GM23338 (cell line): Measurements from ENCODE around the gene ZNF33B. TPM values are rescaled to one million over a fixed set of nuclear protein-coding genes. Genes with fewer than 3 reads are reported as not detected.

Experiments used
- ATAC-seq: fragments of 200-7000 bp; cut with Tn5 transposase; 3 replicates; pipeline ENCODE4 v1.9.1; 2020
- DNase-seq: peaks from one replicate; pipeline ENCODE4 v3.0.0-alpha.2; 2015; ENCODE audit warnings: low spot score
- H2AFZ ChIP-seq: fragments of 200-600 bp; sonication (generic); 2 replicates; pipeline ENCODE4 v1.8.0; 2016; ENCODE audit warnings: antibody characterized with exemption, mild to moderate bottlenecking, moderate library complexity
- H3F3A ChIP-seq: fragments of 200-600 bp; sonication (generic); replicated peaks from 2 replicates; pipeline ENCODE4 v1.8.0; 2017; ENCODE audit warnings: antibody characterized with exemption, mixed run types, low read depth
- H3K27ac ChIP-seq: fragments of 200-600 bp; sonication (generic); 2 replicates; pipeline ENCODE4 v1.6.1; 2016; ENCODE audit warnings: low read depth
- H3K27me3 ChIP-seq: fragments of 200-600 bp; sonication (generic); 2 replicates; pipeline ENCODE4 v1.8.0; 2016; ENCODE audit warnings: mild to moderate bottlenecking, mixed run types, moderate library complexity; ENCODE audit not compliant: insufficient read depth
- H3K36me3 ChIP-seq: fragments of 200-600 bp; sonication (generic); 2 replicates; pipeline ENCODE4 v1.8.0; 2016; ENCODE audit warnings: mild to moderate bottlenecking; ENCODE audit not compliant: insufficient read depth
- H3K4me1 ChIP-seq: fragments of 200-600 bp; sonication (generic); 2 replicates; pipeline ENCODE4 v1.8.0; 2016; ENCODE audit warnings: mild to moderate bottlenecking, moderate library complexity; ENCODE audit not compliant: insufficient read depth
- H3K4me2 ChIP-seq: fragments of 200-600 bp; sonication (generic); 2 replicates; pipeline ENCODE4 v1.7.1; 2017; ENCODE audit warnings: mixed run types
- H3K4me3 ChIP-seq: fragments of 200-600 bp; sonication (generic); 2 replicates; pipeline ENCODE4 v1.6.1; 2016; ENCODE audit warnings: mixed run types
- H3K79me2 ChIP-seq: fragments of 200-600 bp; sonication (generic); replicated peaks from 2 replicates; pipeline ENCODE4 v1.8.0; 2017; ENCODE audit warnings: mild to moderate bottlenecking; ENCODE audit not compliant: insufficient read depth
- H3K9me2 ChIP-seq: fragments of 200-600 bp; sonication (generic); 2 replicates; pipeline ENCODE4 v1.8.0; 2017; ENCODE audit not compliant: insufficient read depth
- H4K20me1 ChIP-seq: fragments of 200-600 bp; sonication (generic); replicated peaks from 2 replicates; pipeline ENCODE4 v1.8.0; 2017; ENCODE audit warnings: mild to moderate bottlenecking; ENCODE audit not compliant: insufficient read depth
- H3K27ac Mint-ChIP-seq: 2 replicates; pipeline ENCODE4 v1.8.0; 2020; ENCODE audit warnings: inconsistent platforms, mild to moderate bottlenecking, moderate library complexity, mixed read lengths
- H3K27me3 Mint-ChIP-seq: 3 replicates; pipeline ENCODE4 v1.8.0; 2022; ENCODE audit warnings: low read depth, mild to moderate bottlenecking, moderate library complexity, mixed read lengths, inconsistent platforms; ENCODE audit not compliant: insufficient read depth, poor library complexity
- H3K36me3 Mint-ChIP-seq: 3 replicates; pipeline ENCODE4 v1.8.0; 2021; ENCODE audit warnings: low read depth, mild to moderate bottlenecking, inconsistent platforms, moderate library complexity, mixed read lengths
- H3K4me1 Mint-ChIP-seq: 3 replicates; pipeline ENCODE4 v1.8.0; 2020; ENCODE audit warnings: mild to moderate bottlenecking, inconsistent platforms, mixed read lengths
- H3K4me3 Mint-ChIP-seq: 3 replicates; pipeline ENCODE4 v1.8.0; 2021; ENCODE audit warnings: moderate library complexity, mild to moderate bottlenecking, inconsistent platforms, mixed read lengths
- H3K9me3 Mint-ChIP-seq: 3 replicates; pipeline ENCODE4 v1.8.0; 2020; ENCODE audit warnings: moderate library complexity, mild to moderate bottlenecking, inconsistent platforms, mixed read lengths
- CREB1 ChIP-seq: fragments of 250-450 bp; sonication (Bioruptor Pico); IDR thresholded peaks from 2 replicates; pipeline ENCODE4 v1.5.0; 2020; ENCODE audit warnings: low read depth, mild to moderate bottlenecking, moderate library complexity
- EZH2 ChIP-seq: fragments of 200-600 bp; sonication (generic); IDR thresholded peaks from one replicate; pipeline ENCODE4 v1.8.0; 2017; ENCODE audit warnings: antibody characterized with exemption, mild to moderate bottlenecking, low read depth; ENCODE audit not compliant: unreplicated experiment
- EZH2phosphoT487 ChIP-seq: fragments of 200-600 bp; sonication (generic); IDR thresholded peaks from one replicate; pipeline ENCODE4 v1.8.1; 2018; ENCODE audit warnings: antibody characterized with exemption; ENCODE audit not compliant: unreplicated experiment
- NANOG ChIP-seq: IDR thresholded peaks from 2 replicates; pipeline ENCODE4 v1.6.1; 2016; ENCODE audit warnings: antibody characterized with exemption, borderline replicate concordance
- POLR2AphosphoS5 ChIP-seq: IDR thresholded peaks from 2 replicates; pipeline ENCODE4 v1.6.1; 2016; ENCODE audit warnings: antibody characterized with exemption, low read depth
- STAT1 ChIP-seq: IDR thresholded peaks from one replicate; pipeline ENCODE4 v1.6.1; 2016; ENCODE audit warnings: antibody characterized with exemption; ENCODE audit not compliant: unreplicated experiment
- ZNF114 ChIP-seq: fragments of 250-450 bp; sonication (Bioruptor Pico); IDR thresholded peaks from 2 replicates; pipeline ENCODE4 v1.5.0; 2020; ENCODE audit warnings: mild to moderate bottlenecking, moderate library complexity
- ZNF331 ChIP-seq: fragments of 250-450 bp; sonication (Bioruptor Pico); IDR thresholded peaks from 2 replicates; pipeline ENCODE4 v1.5.0; 2020; ENCODE audit warnings: low read depth, mild to moderate bottlenecking, moderate library complexity
- polyA plus RNA-seq: library from polyadenylated mRNA; unstranded; fragments of >200 nt; fragmentation: Nextera tagmentation; extraction: Ambion mirVana; gene quantifications from 2 replicates; pipeline ENCODE4 v1.2.1, GENCODE V29; 2016
- total RNA-seq: library from RNA; depleted of rRNA; stranded (reverse); fragments of >200 nt; shearing (Covaris generic); gene quantifications from 2 replicates; pipeline ENCODE4 v1.2.3, GENCODE V29; 2014
- TF ChIP-seq, protein P1 (sequence below), 2 experiments: fragments of 200-600 bp in 1 of 2; sonication (generic) in 1 of 2; conservative IDR thresholded peaks; 2 replicates each; pipeline versions ENCODE4 v1.5.1 to v1.6.1; 2016 to 2017; ENCODE audit warnings: antibody characterized with exemption in 2 of 2, low read depth in 2 of 2, mild to moderate bottlenecking in 2 of 2, moderate library complexity in 1 of 2
- TF ChIP-seq, protein P2 (sequence below): fragments of 250-450 bp; sonication (Bioruptor Pico); IDR thresholded peaks from 2 replicates; pipeline ENCODE4 v1.5.0; 2020; ENCODE audit warnings: mild to moderate bottlenecking, moderate library complexity
- TF ChIP-seq, protein P3 (sequence below): IDR thresholded peaks from one replicate; pipeline ENCODE4 v1.6.1; 2018; ENCODE audit warnings: antibody characterized with exemption; ENCODE audit not compliant: unreplicated experiment

ZNF33B gene
- total and polyA plus RNA-seq, 2 experiments from 2014 or later, result 14.4 to 17.2 TPM

DNA sequence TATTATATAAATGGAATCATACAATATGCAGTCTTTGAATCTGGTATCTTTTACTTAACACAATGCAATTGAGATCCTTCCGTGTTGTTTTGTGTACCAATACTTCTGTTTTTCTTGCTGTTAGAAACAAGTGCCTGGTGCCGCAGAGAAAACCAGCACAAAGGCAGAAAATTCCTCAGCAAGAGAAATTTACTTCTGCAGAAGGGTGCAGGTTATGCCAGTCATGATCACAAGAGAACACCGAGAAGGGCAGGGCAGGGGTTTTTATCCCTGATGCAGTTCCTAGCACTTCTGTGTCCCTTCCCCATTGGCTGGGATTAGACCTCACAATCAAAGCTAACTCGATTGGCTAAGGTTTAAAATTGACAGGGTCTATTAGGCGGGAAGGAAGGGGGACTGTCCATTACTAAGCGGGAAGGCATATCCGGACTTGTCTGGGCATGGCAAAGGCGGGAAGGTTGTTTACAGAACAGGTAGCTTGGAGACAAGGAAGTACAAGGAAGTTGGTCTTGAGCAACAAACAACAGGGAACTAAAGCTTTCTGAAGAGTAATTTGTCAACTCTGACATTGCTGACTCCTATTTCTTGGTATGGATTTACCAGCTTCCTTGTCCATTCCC, 2.4 kb upstream of the ZNF33B start:
- peak; percentile 22 for DNase-seq
- H3K36me3 ChIP-seq, result no peaks in the 10 kb centered on the region
- no peak overlapping the region for H3K27ac ChIP-seq
- no peaks in the 10 kb centered on the region for H3F3A ChIP-seq
- H3K36me3 Mint-ChIP-seq, result peaks cover 11% of the 10 kb centered on the region
- TF ChIP-seq ZNF331 (CRISPR knock-in tag), result no peak
- no peak for TF ChIP-seq EZH2phosphoT487
- TF ChIP-seq NANOG, result no peak
- no peak for TF ChIP-seq ZNF114
- TF ChIP-seq, protein P1, sequence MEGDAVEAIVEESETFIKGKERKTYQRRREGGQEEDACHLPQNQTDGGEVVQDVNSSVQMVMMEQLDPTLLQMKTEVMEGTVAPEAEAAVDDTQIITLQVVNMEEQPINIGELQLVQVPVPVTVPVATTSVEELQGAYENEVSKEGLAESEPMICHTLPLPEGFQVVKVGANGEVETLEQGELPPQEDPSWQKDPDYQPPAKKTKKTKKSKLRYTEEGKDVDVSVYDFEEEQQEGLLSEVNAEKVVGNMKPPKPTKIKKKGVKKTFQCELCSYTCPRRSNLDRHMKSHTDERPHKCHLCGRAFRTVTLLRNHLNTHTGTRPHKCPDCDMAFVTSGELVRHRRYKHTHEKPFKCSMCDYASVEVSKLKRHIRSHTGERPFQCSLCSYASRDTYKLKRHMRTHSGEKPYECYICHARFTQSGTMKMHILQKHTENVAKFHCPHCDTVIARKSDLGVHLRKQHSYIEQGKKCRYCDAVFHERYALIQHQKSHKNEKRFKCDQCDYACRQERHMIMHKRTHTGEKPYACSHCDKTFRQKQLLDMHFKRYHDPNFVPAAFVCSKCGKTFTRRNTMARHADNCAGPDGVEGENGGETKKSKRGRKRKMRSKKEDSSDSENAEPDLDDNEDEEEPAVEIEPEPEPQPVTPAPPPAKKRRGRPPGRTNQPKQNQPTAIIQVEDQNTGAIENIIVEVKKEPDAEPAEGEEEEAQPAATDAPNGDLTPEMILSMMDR (conservative IDR thresholded peaks at IDR 0.05; ENCODE audit: low read depth in 2 of 2), result no peak
- no peak for TF ChIP-seq EZH2
- no peak for TF ChIP-seq POLR2AphosphoS5
- TF ChIP-seq CREB1 (CRISPR knock-in tag), result no peak
- TF ChIP-seq STAT1, result no peak
- TF ChIP-seq, protein P2, sequence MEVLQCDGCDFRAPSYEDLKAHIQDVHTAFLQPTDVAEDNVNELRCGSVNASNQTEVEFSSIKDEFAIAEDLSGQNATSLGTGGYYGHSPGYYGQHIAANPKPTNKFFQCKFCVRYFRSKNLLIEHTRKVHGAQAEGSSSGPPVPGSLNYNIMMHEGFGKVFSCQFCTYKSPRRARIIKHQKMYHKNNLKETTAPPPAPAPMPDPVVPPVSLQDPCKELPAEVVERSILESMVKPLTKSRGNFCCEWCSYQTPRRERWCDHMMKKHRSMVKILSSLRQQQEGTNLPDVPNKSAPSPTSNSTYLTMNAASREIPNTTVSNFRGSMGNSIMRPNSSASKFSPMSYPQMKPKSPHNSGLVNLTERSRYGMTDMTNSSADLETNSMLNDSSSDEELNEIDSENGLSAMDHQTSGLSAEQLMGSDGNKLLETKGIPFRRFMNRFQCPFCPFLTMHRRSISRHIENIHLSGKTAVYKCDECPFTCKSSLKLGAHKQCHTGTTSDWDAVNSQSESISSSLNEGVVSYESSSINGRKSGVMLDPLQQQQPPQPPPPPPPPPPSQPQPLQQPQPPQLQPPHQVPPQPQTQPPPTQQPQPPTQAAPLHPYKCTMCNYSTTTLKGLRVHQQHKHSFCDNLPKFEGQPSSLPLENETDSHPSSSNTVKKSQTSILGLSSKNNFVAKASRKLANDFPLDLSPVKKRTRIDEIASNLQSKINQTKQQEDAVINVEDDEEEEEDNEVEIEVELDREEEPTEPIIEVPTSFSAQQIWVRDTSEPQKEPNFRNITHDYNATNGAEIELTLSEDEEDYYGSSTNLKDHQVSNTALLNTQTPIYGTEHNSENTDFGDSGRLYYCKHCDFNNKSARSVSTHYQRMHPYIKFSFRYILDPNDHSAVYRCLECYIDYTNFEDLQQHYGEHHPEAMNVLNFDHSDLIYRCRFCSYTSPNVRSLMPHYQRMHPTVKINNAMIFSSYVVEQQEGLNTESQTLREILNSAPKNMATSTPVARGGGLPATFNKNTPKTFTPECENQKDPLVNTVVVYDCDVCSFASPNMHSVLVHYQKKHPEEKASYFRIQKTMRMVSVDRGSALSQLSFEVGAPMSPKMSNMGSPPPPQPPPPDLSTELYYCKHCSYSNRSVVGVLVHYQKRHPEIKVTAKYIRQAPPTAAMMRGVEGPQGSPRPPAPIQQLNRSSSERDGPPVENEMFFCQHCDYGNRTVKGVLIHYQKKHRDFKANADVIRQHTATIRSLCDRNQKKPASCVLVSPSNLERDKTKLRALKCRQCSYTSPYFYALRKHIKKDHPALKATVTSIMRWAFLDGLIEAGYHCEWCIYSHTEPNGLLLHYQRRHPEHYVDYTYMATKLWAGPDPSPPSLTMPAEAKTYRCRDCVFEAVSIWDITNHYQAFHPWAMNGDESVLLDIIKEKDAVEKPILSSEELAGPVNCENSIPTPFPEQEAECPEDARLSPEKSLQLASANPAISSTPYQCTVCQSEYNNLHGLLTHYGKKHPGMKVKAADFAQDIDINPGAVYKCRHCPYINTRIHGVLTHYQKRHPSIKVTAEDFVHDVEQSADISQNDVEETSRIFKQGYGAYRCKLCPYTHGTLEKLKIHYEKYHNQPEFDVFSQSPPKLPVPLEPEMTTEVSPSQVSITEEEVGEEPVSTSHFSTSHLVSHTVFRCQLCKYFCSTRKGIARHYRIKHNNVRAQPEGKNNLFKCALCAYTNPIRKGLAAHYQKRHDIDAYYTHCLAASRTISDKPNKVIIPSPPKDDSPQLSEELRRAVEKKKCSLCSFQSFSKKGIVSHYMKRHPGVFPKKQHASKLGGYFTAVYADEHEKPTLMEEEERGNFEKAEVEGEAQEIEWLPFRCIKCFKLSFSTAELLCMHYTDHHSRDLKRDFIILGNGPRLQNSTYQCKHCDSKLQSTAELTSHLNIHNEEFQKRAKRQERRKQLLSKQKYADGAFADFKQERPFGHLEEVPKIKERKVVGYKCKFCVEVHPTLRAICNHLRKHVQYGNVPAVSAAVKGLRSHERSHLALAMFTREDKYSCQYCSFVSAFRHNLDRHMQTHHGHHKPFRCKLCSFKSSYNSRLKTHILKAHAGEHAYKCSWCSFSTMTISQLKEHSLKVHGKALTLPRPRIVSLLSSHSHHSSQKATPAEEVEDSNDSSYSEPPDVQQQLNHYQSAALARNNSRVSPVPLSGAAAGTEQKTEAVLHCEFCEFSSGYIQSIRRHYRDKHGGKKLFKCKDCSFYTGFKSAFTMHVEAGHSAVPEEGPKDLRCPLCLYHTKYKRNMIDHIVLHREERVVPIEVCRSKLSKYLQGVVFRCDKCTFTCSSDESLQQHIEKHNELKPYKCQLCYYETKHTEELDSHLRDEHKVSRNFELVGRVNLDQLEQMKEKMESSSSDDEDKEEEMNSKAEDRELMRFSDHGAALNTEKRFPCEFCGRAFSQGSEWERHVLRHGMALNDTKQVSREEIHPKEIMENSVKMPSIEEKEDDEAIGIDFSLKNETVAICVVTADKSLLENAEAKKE, result no peak
- TF ChIP-seq, protein P3, sequence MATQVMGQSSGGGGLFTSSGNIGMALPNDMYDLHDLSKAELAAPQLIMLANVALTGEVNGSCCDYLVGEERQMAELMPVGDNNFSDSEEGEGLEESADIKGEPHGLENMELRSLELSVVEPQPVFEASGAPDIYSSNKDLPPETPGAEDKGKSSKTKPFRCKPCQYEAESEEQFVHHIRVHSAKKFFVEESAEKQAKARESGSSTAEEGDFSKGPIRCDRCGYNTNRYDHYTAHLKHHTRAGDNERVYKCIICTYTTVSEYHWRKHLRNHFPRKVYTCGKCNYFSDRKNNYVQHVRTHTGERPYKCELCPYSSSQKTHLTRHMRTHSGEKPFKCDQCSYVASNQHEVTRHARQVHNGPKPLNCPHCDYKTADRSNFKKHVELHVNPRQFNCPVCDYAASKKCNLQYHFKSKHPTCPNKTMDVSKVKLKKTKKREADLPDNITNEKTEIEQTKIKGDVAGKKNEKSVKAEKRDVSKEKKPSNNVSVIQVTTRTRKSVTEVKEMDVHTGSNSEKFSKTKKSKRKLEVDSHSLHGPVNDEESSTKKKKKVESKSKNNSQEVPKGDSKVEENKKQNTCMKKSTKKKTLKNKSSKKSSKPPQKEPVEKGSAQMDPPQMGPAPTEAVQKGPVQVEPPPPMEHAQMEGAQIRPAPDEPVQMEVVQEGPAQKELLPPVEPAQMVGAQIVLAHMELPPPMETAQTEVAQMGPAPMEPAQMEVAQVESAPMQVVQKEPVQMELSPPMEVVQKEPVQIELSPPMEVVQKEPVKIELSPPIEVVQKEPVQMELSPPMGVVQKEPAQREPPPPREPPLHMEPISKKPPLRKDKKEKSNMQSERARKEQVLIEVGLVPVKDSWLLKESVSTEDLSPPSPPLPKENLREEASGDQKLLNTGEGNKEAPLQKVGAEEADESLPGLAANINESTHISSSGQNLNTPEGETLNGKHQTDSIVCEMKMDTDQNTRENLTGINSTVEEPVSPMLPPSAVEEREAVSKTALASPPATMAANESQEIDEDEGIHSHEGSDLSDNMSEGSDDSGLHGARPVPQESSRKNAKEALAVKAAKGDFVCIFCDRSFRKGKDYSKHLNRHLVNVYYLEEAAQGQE, result no peak
- H3K4me1 Mint-ChIP-seq, result peaks cover 10% of the 10 kb centered on the region; the same call in 2 of the 3 replicates
- peaks cover 9% of the 10 kb centered on the region for H3K27me3 Mint-ChIP-seq
- H3K9me3 Mint-ChIP-seq, result peaks cover 22% of the 10 kb centered on the region
- H3K4me3 ChIP-seq, result no peak overlapping the region
- H3K4me2 ChIP-seq, result no peak overlapping the region
- peaks cover 6% of the 10 kb centered on the region for H3K4me1 ChIP-seq
- peak overlapping the region; percentile 55; the same call in 1 of the 2 replicates for H3K27ac Mint-ChIP-seq
- no peaks in the 10 kb centered on the region for H3K9me2 ChIP-seq
- no peak overlapping the region for H3K4me3 Mint-ChIP-seq
- no peak for ATAC-seq
- peak overlapping the region; percentile 45; the same call in 1 of the 2 replicates for H2AFZ ChIP-seq
- no peaks in the 10 kb centered on the region for H3K27me3 ChIP-seq
- H3K79me2 ChIP-seq, result peaks cover 18% of the 10 kb centered on the region
- no peaks in the 10 kb centered on the region for H4K20me1 ChIP-seq
